Measurements from ENCODE around the gene AMBRA1. TPM values are rescaled to one million over a fixed set of nuclear protein-coding genes. Genes with fewer than 3 reads are reported as not detected.

Gene AMBRA1
- total and polyA plus RNA-seq, 2 of the 8 experiments (the other 6 are each of a cell fraction or from before 2014, with no cell fraction given): 14.2 to 37.4 TPM

DNA sequence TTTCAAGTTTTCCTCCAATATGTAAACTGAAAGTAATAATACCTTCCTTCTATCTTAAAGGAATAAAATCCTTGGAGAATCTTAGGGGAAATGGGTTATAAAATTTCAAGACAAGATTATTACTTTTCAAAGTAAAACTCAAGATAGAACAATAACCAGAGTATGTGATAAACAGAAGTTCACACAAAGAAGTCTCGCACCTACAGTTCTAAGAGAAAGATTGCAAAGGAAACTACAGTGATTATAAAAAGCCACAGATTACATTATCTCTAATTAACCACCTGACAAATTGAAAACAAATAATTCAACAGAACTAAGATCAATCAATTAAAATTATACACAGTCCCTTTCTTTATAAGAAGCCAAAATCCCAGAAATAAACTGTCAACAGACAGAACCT is 34.0 kb downstream of the AMBRA1 start:
- no peak overlapping the region for H2BK5ac ChIP-seq (ENCODE audit: low read depth, low read length)
- ChIA-PET POLR2A (ENCODE audit: partially characterized antibody) (interaction anchor here (1.0 kb wide), 1 partner anchor 12 kb away, joined by 3 read pairs; no protein-coding TSS in a partner anchor), CTCF (ENCODE audit: partially characterized antibody) (interaction anchor here (1.0 kb wide), 1 partner anchor 11 kb away, joined by 5 read pairs; no protein-coding TSS in a partner anchor)
- no peak overlapping the region for H4K8ac ChIP-seq (ENCODE audit: extremely low read depth, insufficient read depth, low read length)
- H3K79me2 ChIP-seq (ENCODE audit: control insufficient read depth in 1 of 2, insufficient read depth in 2 of 2, low read length in 2 of 2): peaks cover 5 to 75% of the 10 kb centered on the region in 2 experiments; a peak in 3 of 4 replicates
- H3K14ac ChIP-seq (ENCODE audit: insufficient read length): no peak overlapping the region
- H2BK12ac ChIP-seq (ENCODE audit: low read depth, low read length): no peak overlapping the region
- no peaks in the 10 kb centered on the region for H3K23me2 ChIP-seq (ENCODE audit: low read depth, low read length)
- FAIRE-seq (no peak), DNase-seq (ENCODE audit: low read depth in 1 of 2, low spot score in 2 of 2) (no peak)
- H2AK5ac ChIP-seq (ENCODE audit: low read depth, low read length): no peak overlapping the region
- no peak overlapping the region for H2AFZ ChIP-seq (ENCODE audit: low read length)
- no peak overlapping the region for H4K91ac ChIP-seq (replicated peaks; ENCODE audit: insufficient read length, low read length)
- no peaks in the 10 kb centered on the region for H3K27me3 ChIP-seq (replicated peaks in 1 of 4; ENCODE audit: control insufficient read depth in 3 of 4, extremely low read depth in 1 of 4, insufficient read depth in 3 of 4, low read length in 3 of 4)
- no peak overlapping the region for H2BK120ac ChIP-seq (replicated peaks; ENCODE audit: low read depth, low read length)
- no peak overlapping the region for H3K4me3 ChIP-seq (ENCODE audit: extremely low read depth in 1 of 4, insufficient read depth in 2 of 4, low read depth in 3 of 4, low read length in 4 of 4)
- no peak overlapping the region for H4K5ac ChIP-seq (ENCODE audit: insufficient read length, low read depth, low read length)
- H3K4me2 ChIP-seq (ENCODE audit: insufficient read depth in 1 of 2, low read depth in 2 of 2, low read length in 2 of 2): no peak overlapping the region
- no peaks in the 10 kb centered on the region for H3K36me3 ChIP-seq (ENCODE audit: control insufficient read depth in 2 of 4, insufficient read depth in 4 of 4, low read length in 3 of 4)
- no peaks in the 10 kb centered on the region for H3K9me3 ChIP-seq (ENCODE audit: insufficient read depth in 2 of 2, low read depth in 1 of 2, low read length in 1 of 2)
- H3K23ac ChIP-seq (ENCODE audit: insufficient read length): no peak overlapping the region
- H3K18ac ChIP-seq (ENCODE audit: extremely low read depth, low read length): no peak overlapping the region
- no peak overlapping the region for H3K27ac ChIP-seq (ENCODE audit: low read depth, low read length)
- H3K4me1 ChIP-seq (replicated peaks in 1 of 4; ENCODE audit: control insufficient read depth in 3 of 4, insufficient read depth in 4 of 4, low read length in 3 of 4): peaks cover 0 to 1% (median under 1%) of the 10 kb centered on the region in 4 experiments; a peak in 4 of 7 replicates
- H2BK20ac ChIP-seq (ENCODE audit: low read length): no peak overlapping the region
- H3K9ac ChIP-seq (replicated peaks in 1 of 4; ENCODE audit: extremely low read depth in 1 of 4, low read depth in 3 of 4, low read length in 3 of 4): no peak overlapping the region
- H2BK15ac ChIP-seq (ENCODE audit: low read length): no peak overlapping the region
- no peaks in the 10 kb centered on the region for H4K20me1 ChIP-seq (replicated peaks in 1 of 2; ENCODE audit: control insufficient read depth in 1 of 2, insufficient read depth in 2 of 2, low read length in 2 of 2)
- H3K56ac ChIP-seq (replicated peaks; ENCODE audit: insufficient read length, low read depth, low read length): no peak overlapping the region
- no peak overlapping the region for H3K4ac ChIP-seq (replicated peaks; ENCODE audit: insufficient read length, low read depth, low read length)
- 89% methylated on average over 1 of the region's 1 CpG; no CpG with 5 or more reads in 1 of the 2 experiments for WGBS, 2 experiments (ENCODE audit: extremely low coverage in 1 of 2, insufficient coverage in 1 of 2, insufficient read length in 1 of 2, insufficient replicate concordance in 2 of 2, low coverage in 1 of 2, low lambda C conversion rate in 2 of 2, missing lambda C conversion rate in 1 of 2)
- peaks cover 3% of the 10 kb centered on the region; the same call in 1 of the 2 replicates for H3K79me1 ChIP-seq (ENCODE audit: low read depth, low read length)
- TF ChIP-seq HDAC2 (IDR thresholded peaks at IDR 0.05; ENCODE audit: borderline replicate concordance in 1 of 2, low read depth in 2 of 2, low read length in 2 of 2) (no peak), KDM5A (IDR thresholded peaks at IDR 0.05; ENCODE audit: low read length) (no peak), SP4 (IDR thresholded peaks at IDR 0.05; ENCODE audit: low read length) (no peak), KDM4A (IDR thresholded peaks at IDR 0.05; ENCODE audit: low read depth, low read length, severe bottlenecking) (no peak), CHD1 (IDR thresholded peaks at IDR 0.05; ENCODE audit: low read depth, low read length) (no peak), CREB1 (IDR thresholded peaks at IDR 0.05) (no peak), SIN3A (conservative IDR thresholded peaks at IDR 0.05 in 1 of 2, IDR thresholded peaks at IDR 0.05 in 1 of 2; ENCODE audit: low read depth in 1 of 2, low read length in 2 of 2) (no peak), EZH2 (IDR thresholded peaks at IDR 0.05; ENCODE audit: low read depth, low read length, severe bottlenecking) (no peak), KDM1A (IDR thresholded peaks at IDR 0.05; ENCODE audit: borderline replicate concordance, low read length) (no peak), TCF12 (IDR thresholded peaks at IDR 0.05; ENCODE audit: low read depth, low read length) (no peak)
- TF ChIP-seq, protein P1, sequence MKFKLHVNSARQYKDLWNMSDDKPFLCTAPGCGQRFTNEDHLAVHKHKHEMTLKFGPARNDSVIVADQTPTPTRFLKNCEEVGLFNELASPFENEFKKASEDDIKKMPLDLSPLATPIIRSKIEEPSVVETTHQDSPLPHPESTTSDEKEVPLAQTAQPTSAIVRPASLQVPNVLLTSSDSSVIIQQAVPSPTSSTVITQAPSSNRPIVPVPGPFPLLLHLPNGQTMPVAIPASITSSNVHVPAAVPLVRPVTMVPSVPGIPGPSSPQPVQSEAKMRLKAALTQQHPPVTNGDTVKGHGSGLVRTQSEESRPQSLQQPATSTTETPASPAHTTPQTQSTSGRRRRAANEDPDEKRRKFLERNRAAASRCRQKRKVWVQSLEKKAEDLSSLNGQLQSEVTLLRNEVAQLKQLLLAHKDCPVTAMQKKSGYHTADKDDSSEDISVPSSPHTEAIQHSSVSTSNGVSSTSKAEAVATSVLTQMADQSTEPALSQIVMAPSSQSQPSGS (IDR thresholded peaks at IDR 0.05; ENCODE audit: low read length): no peak
- TF ChIP-seq, protein P2, sequence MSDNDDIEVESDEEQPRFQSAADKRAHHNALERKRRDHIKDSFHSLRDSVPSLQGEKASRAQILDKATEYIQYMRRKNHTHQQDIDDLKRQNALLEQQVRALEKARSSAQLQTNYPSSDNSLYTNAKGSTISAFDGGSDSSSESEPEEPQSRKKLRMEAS (IDR thresholded peaks at IDR 0.05): no peak

Measured in H1 (cell line).